OCI-LY7 (cell line): ENCODE measurements around the gene FADS3. TPM values are rescaled to one million over a fixed set of nuclear protein-coding genes. Genes with fewer than 3 reads are reported as not detected.

ENCODE experiments used
- BruUV-seq: library from RNA; stranded (reverse); fragments of 400-500 nt; replicated peaks from 2 replicates; lab custom pipeline; 2021; lab: Mats Ljungman, UMichigan
- CTCF ChIA-PET: fragments of 300-600 bp; sonication (Branson Sonifier 250); formaldehyde crosslinking; loops from one replicate; lab custom pipeline; 2022; ENCODE audit warnings: antibody characterized with exemption; ENCODE audit not compliant: unreplicated experiment; lab: Charles Lee
- POLR2A ChIA-PET: fragments of 300-600 bp; sonication (Branson Sonifier 250); formaldehyde crosslinking; loops from one replicate; lab custom pipeline; 2022; ENCODE audit warnings: antibody characterized with exemption; lab: Charles Lee
- DNase-seq: peaks from one replicate; pipeline ENCODE4 v3.0.0-alpha.2; 2015; ENCODE audit warnings: low spot score
- H2AFZ ChIP-seq: fragments of 200-600 bp; sonication (generic), shearing (Covaris generic); 2 replicates; pipeline ENCODE4 v1.6.1; 2014; ENCODE audit warnings: mild to moderate bottlenecking, antibody characterized with exemption, low read length, moderate library complexity
- H3K27ac ChIP-seq: fragments of 200-600 bp; sonication (generic); 2 replicates; pipeline ENCODE4 v1.5.1; 2014; ENCODE audit warnings: mixed run types, low read depth, mild to moderate bottlenecking, moderate library complexity, low read length, inconsistent platforms; ENCODE audit not compliant: poor library complexity, severe bottlenecking
- H3K36me3 ChIP-seq: fragments of 200-600 bp; sonication (generic); 2 replicates; pipeline ENCODE4 v1.6.1; 2014; ENCODE audit warnings: mild to moderate bottlenecking, antibody characterized with exemption, low read length, moderate library complexity, mixed read lengths; ENCODE audit not compliant: insufficient read depth
- H3K4me1 ChIP-seq: fragments of 200-600 bp; sonication (generic); 2 replicates; pipeline ENCODE4 v1.5.1; 2014; ENCODE audit warnings: mild to moderate bottlenecking, low read length; ENCODE audit not compliant: insufficient read depth, poor library complexity, severe bottlenecking
- H3K4me2 ChIP-seq: fragments of 200-600 bp; sonication (generic); 2 replicates; pipeline ENCODE4 v1.6.1; 2014; ENCODE audit warnings: mild to moderate bottlenecking, low read length
- H3K4me3 ChIP-seq: fragments of 200-600 bp; sonication (generic); 2 replicates; pipeline ENCODE4 v1.5.1; 2014; ENCODE audit warnings: mild to moderate bottlenecking, low read depth, low read length; ENCODE audit not compliant: poor library complexity, severe bottlenecking
- H3K79me2 ChIP-seq: fragments of 200-600 bp; sonication (generic); 2 replicates; pipeline ENCODE4 v1.6.1; 2016; ENCODE audit warnings: low read depth, mild to moderate bottlenecking, low read length, moderate library complexity, mixed read lengths; ENCODE audit not compliant: insufficient read depth
- H3K9me2 ChIP-seq: fragments of 200-600 bp; sonication (generic); 2 replicates; pipeline ENCODE4 v1.6.1; 2016; ENCODE audit warnings: mild to moderate bottlenecking, low read length, mixed read lengths; ENCODE audit not compliant: insufficient read depth
- H3K9me3 ChIP-seq: fragments of 200-600 bp; sonication (generic); 2 replicates; pipeline ENCODE4 v1.6.1; 2014; ENCODE audit warnings: mild to moderate bottlenecking, mixed run types, low read length, mixed read lengths
- H4K20me1 ChIP-seq: fragments of 200-600 bp; sonication (generic); 2 replicates; pipeline ENCODE4 v1.6.1; 2014; ENCODE audit warnings: mild to moderate bottlenecking, antibody characterized with exemption, low read length, moderate library complexity, mixed read lengths; ENCODE audit not compliant: insufficient read depth
- EZH2phosphoT487 ChIP-seq: fragments of 200-600 bp; sonication (generic); IDR thresholded peaks from 2 replicates; pipeline ENCODE4 v1.6.1; 2018; ENCODE audit warnings: low read depth, borderline replicate concordance, mild to moderate bottlenecking, mixed run types, antibody characterized with exemption, low read length, moderate library complexity, mixed read lengths
- intact Hi-C: fragments of 100-400 bp; cut with micrococcal nuclease; formaldehyde crosslinking; loops from one replicate; pipeline ENCODE4 v1.10.0; 2022; ENCODE audit not compliant: unreplicated experiment
- total RNA-seq, 2 experiments: library from RNA; depleted of rRNA in 1 of 2; stranded (reverse); fragments of >200 nt in 1 of 2; shearing (Covaris generic) in 1 of 2; gene quantifications; 2 replicates each; pipeline ENCODE4 v1.2.3, GENCODE V29; 2014 to 2022
- TF ChIP-seq, protein P1 (sequence below): fragments of 200-600 bp; sonication (generic); conservative IDR thresholded peaks from 2 replicates; pipeline ENCODE4 v1.5.1; 2014; ENCODE audit warnings: mild to moderate bottlenecking, antibody characterized with exemption, low read length, moderate library complexity, mixed read lengths

Gene FADS3
- total RNA-seq, 2 experiments from 2014 or later = 103 to 191 TPM

GRCh38 chr11:61908730-61909316 is 17.5 kb upstream of the FADS3 start:
- BruUV-seq = no TSS peak
- no peak overlapping the region for H3K4me3 ChIP-seq
- TF ChIP-seq EZH2phosphoT487 = no peak
- TF ChIP-seq, protein P1, sequence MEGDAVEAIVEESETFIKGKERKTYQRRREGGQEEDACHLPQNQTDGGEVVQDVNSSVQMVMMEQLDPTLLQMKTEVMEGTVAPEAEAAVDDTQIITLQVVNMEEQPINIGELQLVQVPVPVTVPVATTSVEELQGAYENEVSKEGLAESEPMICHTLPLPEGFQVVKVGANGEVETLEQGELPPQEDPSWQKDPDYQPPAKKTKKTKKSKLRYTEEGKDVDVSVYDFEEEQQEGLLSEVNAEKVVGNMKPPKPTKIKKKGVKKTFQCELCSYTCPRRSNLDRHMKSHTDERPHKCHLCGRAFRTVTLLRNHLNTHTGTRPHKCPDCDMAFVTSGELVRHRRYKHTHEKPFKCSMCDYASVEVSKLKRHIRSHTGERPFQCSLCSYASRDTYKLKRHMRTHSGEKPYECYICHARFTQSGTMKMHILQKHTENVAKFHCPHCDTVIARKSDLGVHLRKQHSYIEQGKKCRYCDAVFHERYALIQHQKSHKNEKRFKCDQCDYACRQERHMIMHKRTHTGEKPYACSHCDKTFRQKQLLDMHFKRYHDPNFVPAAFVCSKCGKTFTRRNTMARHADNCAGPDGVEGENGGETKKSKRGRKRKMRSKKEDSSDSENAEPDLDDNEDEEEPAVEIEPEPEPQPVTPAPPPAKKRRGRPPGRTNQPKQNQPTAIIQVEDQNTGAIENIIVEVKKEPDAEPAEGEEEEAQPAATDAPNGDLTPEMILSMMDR = no peak
- H4K20me1 ChIP-seq = no peaks in the 10 kb centered on the region
- intact Hi-C loops = no loop called here
- H3K4me2 ChIP-seq = no peak overlapping the region
- no peaks in the 10 kb centered on the region for H3K36me3 ChIP-seq
- DNase-seq = no peak
- H2AFZ ChIP-seq = no peak overlapping the region
- no peak overlapping the region for H3K27ac ChIP-seq
- no peaks in the 10 kb centered on the region for H3K4me1 ChIP-seq
- no peaks in the 10 kb centered on the region for H3K9me2 ChIP-seq
- H3K79me2 ChIP-seq = no peaks in the 10 kb centered on the region
- H3K9me3 ChIP-seq = no peaks in the 10 kb centered on the region
- ChIA-PET POLR2A (no interaction called here), CTCF (interaction anchor here (1.1 kb wide), 1 partner anchor 10 kb away, joined by 3 read pairs; no protein-coding TSS in a partner anchor)

- no peak overlapping the region for H2AFZ ChIP-seq
- DNase-seq = no peak
- H3K36me3 ChIP-seq = no peaks in the 10 kb centered on the region
- POLR2A ChIA-PET = interaction anchor here (0.6 kb wide), 1 partner anchor 416 kb away, joined by 5 read pairs; no protein-coding TSS in a partner anchor
- H3K27ac ChIP-seq = no peak overlapping the region
- H3K4me3 ChIP-seq = no peak overlapping the region
- no peaks in the 10 kb centered on the region for H3K79me2 ChIP-seq
- BruUV-seq = no TSS peak
- no peaks in the 10 kb centered on the region for H3K9me2 ChIP-seq
- CTCF ChIA-PET = interaction anchor here (1.1 kb wide), 1 partner anchor 9 kb away, joined by 3 read pairs; no protein-coding TSS in a partner anchor
- no peaks in the 10 kb centered on the region for H4K20me1 ChIP-seq
- intact Hi-C loops = no loop called here
- H3K4me1 ChIP-seq = no peaks in the 10 kb centered on the region
- no peak for TF ChIP-seq EZH2phosphoT487
- TF ChIP-seq, protein P1 = no peak
- H3K4me2 ChIP-seq = no peak overlapping the region
- H3K9me3 ChIP-seq = no peaks in the 10 kb centered on the region
Measured at GRCh38 chr11:61907871-61908729, 16.8 kb upstream of the FADS3 start.
